Esophagus muscularis mucosa (tissue), 4 donors: Measurements from ENCODE around the gene TBX3. TPM values are rescaled to one million over a fixed set of nuclear protein-coding genes. Genes with fewer than 3 reads are reported as not detected.
"Not testable (repeated sequence)": the region's sequence is repeated elsewhere in the genome, so short reads cannot be mapped to it uniquely, and the experiment has no call there.

ENCODE experiments used
- DNase-seq: peaks from one replicate; pipeline ENCODE4 v3.0.0-alpha.2; 2017; ENCODE audit errors: extremely low spot score
- H3K27ac ChIP-seq, 4 donors: fragments of 200-600 bp; sonication (generic); replicated peaks in 1 of 4; 1 replicate in 3 of 4; 2 replicates in 1 of 4; pipeline ENCODE4 v1.5.1; 2016 to 2019; ENCODE audit warnings: mild to moderate bottlenecking in 1 of 4
- H3K27me3 ChIP-seq, 4 donors: fragments of 200-600 bp; sonication (generic); one replicate each; pipeline versions ENCODE4 v1.5.1 to v1.6.0; 2016 to 2019
- H3K36me3 ChIP-seq, 4 donors: fragments of 200-600 bp; sonication (generic); one replicate each; pipeline ENCODE4 v1.5.1; 2016 to 2019
- H3K4me1 ChIP-seq, 4 donors: fragments of 200-600 bp; sonication (generic); one replicate each; pipeline ENCODE4 v1.5.1; 2016 to 2019
- H3K4me3 ChIP-seq, 4 donors: fragments of 200-600 bp; sonication (generic); 1 replicate in 2 of 4; 2 replicates in 2 of 4; pipeline ENCODE4 v1.5.1; 2016 to 2019; ENCODE audit warnings: mild to moderate bottlenecking in 4 of 4, moderate library complexity in 1 of 4
- H3K9me3 ChIP-seq, 4 donors: fragments of 200-600 bp; sonication (generic); 1 replicate in 3 of 4; 2 replicates in 1 of 4; pipeline ENCODE4 v1.5.1; 2016 to 2019
- CTCF ChIP-seq, 3 experiments: fragments of 200-600 bp in 2 of 3; fragments of 450-650 bp in 1 of 3; sonication (generic) in 2 of 3; IDR thresholded peaks; one replicate each; pipeline ENCODE4 v1.5.1; 2017 to 2019; ENCODE audit warnings: antibody characterized with exemption in 3 of 3, mild to moderate bottlenecking in 2 of 3, moderate library complexity in 1 of 3
- EP300 ChIP-seq: sonication (generic); formaldehyde crosslinking; IDR thresholded peaks from one replicate; pipeline ENCODE4 v1.6.1; 2017; ENCODE audit warnings: antibody characterized with exemption
- POLR2A ChIP-seq: fragments of 450-650 bp; IDR thresholded peaks from one replicate; pipeline ENCODE4 v1.6.1; 2017; ENCODE audit warnings: antibody characterized with exemption, moderate library complexity, mild to moderate bottlenecking, low read depth
- POLR2AphosphoS5 ChIP-seq, 2 donors: sonication (generic); formaldehyde crosslinking; IDR thresholded peaks; one replicate each; pipeline ENCODE4 v1.6.1; 2017; ENCODE audit warnings: antibody characterized with exemption in 2 of 2
- WGBS: methylation state at CpG from one replicate; pipeline ENCODE4 v1.1.5; 2018; 5-methylcytosine and 5-hydroxymethylcytosine counted together
- intact Hi-C: fragments of 100-400 bp; cut with DNase I; formaldehyde crosslinking; loops from one replicate; pipeline ENCODE4 v1.15.1; 2023
- total RNA-seq, 4 donors: library from RNA; depleted of rRNA; stranded (reverse); fragments of >200 nt; gene quantifications; one replicate each; pipeline versions ENCODE4 v1.1.0 to v1.2.1, GENCODE V29; 2016

Gene TBX3
- total RNA-seq, 4 donors from 2014 or later, result 5.3 to 10.4 (median 8.6) TPM

DNA sequence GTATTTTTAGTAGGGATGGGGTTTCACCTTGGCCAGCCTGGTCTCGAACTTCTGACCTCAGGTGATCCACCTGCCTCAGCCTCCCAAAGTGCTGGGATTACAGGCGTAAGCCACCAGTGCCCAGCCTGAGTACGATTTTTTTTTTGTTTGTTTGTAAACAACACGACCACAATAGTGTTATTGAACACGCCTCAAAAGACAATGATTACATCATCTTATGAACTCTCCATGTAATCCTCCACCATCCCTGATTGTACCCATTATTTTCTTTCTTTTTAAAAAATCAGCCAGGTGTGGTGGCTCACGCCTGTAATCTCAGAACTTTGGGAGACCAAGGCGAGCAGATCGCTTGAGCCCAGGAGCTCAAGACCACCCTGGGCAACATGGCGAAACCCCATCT is 25.1 kb upstream of the TBX3 start:
- Histone ChIP-seq H3K36me3 (no peaks in the 10 kb centered on the region), H3K9me3 (peaks cover 0 to 7% (median 6%) of the 10 kb centered on the region in 4 donors), H3K27me3 (peaks cover 0 to 68% (median 6%) of the 10 kb centered on the region in 4 donors), H3K4me3 (no peak overlapping the region), H3K4me1 (no peaks in the 10 kb centered on the region), H3K27ac (no peak overlapping the region)
- intact Hi-C loops, result no loop called here
- TF ChIP-seq POLR2A (no peak), EP300 (no peak), CTCF (IDR thresholded peaks at IDR 0.05) (no peak), POLR2AphosphoS5 (IDR thresholded peaks at IDR 0.05) (no peak)
- 88% methylated on average over 9 of the region's 9 CpGs for WGBS
- DNase-seq, result no peak

GRCh38 chr12:114708598-114708997 is 24.6 kb upstream of the TBX3 start:
- H3K36me3 ChIP-seq, intact Hi-C loops, H3K9me3 ChIP-seq, H3K27ac ChIP-seq, H3K4me1 ChIP-seq, DNase-seq, H3K4me3 ChIP-seq: not testable (repeated sequence)
- H3K27me3 ChIP-seq, result peaks cover 0 to 69% (median 8%) of the 10 kb centered on the region in 4 donors
- WGBS, result 95% methylated on average over 5 of the region's 5 CpGs

GRCh38 chr12:114704096-114704495 is 20.1 kb upstream of the TBX3 start:
- Histone ChIP-seq H3K27me3 (peaks cover 0 to 72% (median 32%) of the 10 kb centered on the region in 4 donors), H3K4me3 (no peak overlapping the region), H3K36me3 (no peaks in the 10 kb centered on the region), H3K9me3 (no peaks in the 10 kb centered on the region), H3K27ac (no peak overlapping the region), H3K4me1 (peaks cover 0 to 15% (median 5%) of the 10 kb centered on the region in 4 donors)
- intact Hi-C loops, result no loop called here
- DNase-seq, result no peak
- TF ChIP-seq CTCF (IDR thresholded peaks at IDR 0.05), result no peak
- no peak for TF ChIP-seq POLR2AphosphoS5 (IDR thresholded peaks at IDR 0.05)
- no peak for TF ChIP-seq EP300
- TF ChIP-seq POLR2A, result no peak
- 89% methylated on average over 1 of the region's 3 CpGs for WGBS

DNA sequence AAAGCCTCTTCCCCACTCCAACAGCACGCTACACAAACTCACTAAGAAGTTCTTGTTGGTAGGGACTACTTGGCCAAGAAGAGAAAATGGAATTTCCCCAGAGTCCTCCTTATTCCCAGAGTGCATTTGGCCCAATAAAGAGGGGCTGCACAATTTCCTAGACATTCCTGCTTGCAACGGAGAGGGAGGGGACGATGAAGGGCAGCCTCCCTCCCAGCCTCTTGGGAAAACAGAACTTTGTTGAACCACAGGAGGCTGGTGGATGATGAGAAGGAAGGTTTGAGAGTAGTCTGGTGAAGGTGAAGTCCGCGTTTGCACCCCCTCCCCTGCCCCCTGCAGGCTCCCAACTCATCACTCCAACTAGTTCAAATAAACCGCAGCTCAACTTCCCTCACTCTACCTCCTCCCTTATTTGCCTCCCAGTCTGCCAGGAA is 19.1 kb upstream of the TBX3 start:
- peaks cover 3 to 25% (median 10%) of the 10 kb centered on the region in 4 donors for H3K4me1 ChIP-seq
- no peak overlapping the region for H3K4me3 ChIP-seq
- no peak for DNase-seq
- TF ChIP-seq POLR2A, result no peak
- TF ChIP-seq CTCF (IDR thresholded peaks at IDR 0.05), result no peak
- no peak for TF ChIP-seq EP300
- TF ChIP-seq POLR2AphosphoS5 (IDR thresholded peaks at IDR 0.05), result no peak
- no peaks in the 10 kb centered on the region for H3K36me3 ChIP-seq
- WGBS, result 25% methylated on average over 6 of the region's 6 CpGs
- peaks cover 0 to 74% (median 39%) of the 10 kb centered on the region in 4 donors for H3K27me3 ChIP-seq
- intact Hi-C loops, result no loop called here
- H3K9me3 ChIP-seq, result no peaks in the 10 kb centered on the region
- no peak overlapping the region for H3K27ac ChIP-seq

DNA sequence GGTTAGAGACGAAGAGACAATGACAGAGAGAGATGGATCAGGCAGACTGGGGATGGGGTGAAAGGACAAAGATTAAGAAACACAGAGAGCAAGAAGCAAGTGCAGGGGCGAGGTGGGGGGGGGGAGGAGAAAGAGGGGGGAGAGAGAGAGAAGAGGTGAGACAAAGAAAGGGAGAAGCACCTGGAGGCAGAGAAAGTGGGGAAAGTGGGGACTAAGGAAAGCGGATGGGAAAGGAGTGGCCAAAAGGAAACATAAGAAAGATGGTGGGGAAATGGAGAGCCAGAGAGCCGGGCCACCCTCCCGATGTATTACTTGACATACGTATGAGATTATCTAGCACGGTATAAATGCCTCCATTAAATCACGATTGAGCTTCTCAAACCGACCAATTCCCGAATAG is 18.5 kb upstream of the TBX3 start:
- Histone ChIP-seq H3K27ac (no peak overlapping the region), H3K4me1 (peaks cover 7 to 31% (median 13%) of the 10 kb centered on the region in 4 donors), H3K36me3 (no peaks in the 10 kb centered on the region), H3K9me3 (no peaks in the 10 kb centered on the region), H3K4me3 (no peak overlapping the region), H3K27me3 (peaks cover 0 to 76% (median 45%) of the 10 kb centered on the region in 4 donors)
- TF ChIP-seq EP300, result no peak
- no peak for TF ChIP-seq CTCF (IDR thresholded peaks at IDR 0.05)
- TF ChIP-seq POLR2AphosphoS5 (IDR thresholded peaks at IDR 0.05), result no peak
- TF ChIP-seq POLR2A, result no peak
- DNase-seq, result no peak
- WGBS, result 17% methylated on average over 10 of the region's 10 CpGs
- intact Hi-C loops, result no loop called here
